H9 (cell line): ENCODE results near the gene TEX2. TPM values are rescaled to one million over a fixed set of nuclear protein-coding genes. Genes with fewer than 3 reads are reported as not detected.

ENCODE experiments used
- DNase-seq: peaks from one replicate; pipeline ENCODE4 v3.0.0-alpha.2; 2017
- H2AFZ ChIP-seq: one replicate; pipeline ENCODE4 v1.6.1; 2013; ENCODE audit warnings: mild to moderate bottlenecking, low read length, control low read depth, moderate library complexity
- H2AK5ac ChIP-seq: 2 replicates; pipeline ENCODE4 v1.6.1; 2013; ENCODE audit warnings: low read length, control low read depth, mixed read lengths; ENCODE audit not compliant: insufficient read length
- H2BK120ac ChIP-seq: one replicate; pipeline ENCODE4 v1.6.1; 2013; ENCODE audit warnings: low read depth, mild to moderate bottlenecking, low read length, control low read depth, inconsistent platforms; ENCODE audit not compliant: poor library complexity, severe bottlenecking
- H2BK12ac ChIP-seq: 2 replicates; pipeline ENCODE4 v1.6.1; 2013; ENCODE audit warnings: low read length, control low read depth, mixed read lengths, low read depth; ENCODE audit not compliant: insufficient read length
- H2BK15ac ChIP-seq: 2 replicates; pipeline ENCODE4 v1.6.1; 2013; ENCODE audit warnings: low read depth, low read length, control low read depth
- H2BK20ac ChIP-seq: one replicate; pipeline ENCODE4 v1.6.1; 2013; ENCODE audit warnings: low read depth, mild to moderate bottlenecking, low read length, control low read depth, inconsistent platforms; ENCODE audit not compliant: poor library complexity, severe bottlenecking
- H2BK5ac ChIP-seq: 2 replicates; pipeline ENCODE4 v1.6.1; 2013; ENCODE audit warnings: low read length, control low read depth, mixed read lengths; ENCODE audit not compliant: insufficient read length
- H3K14ac ChIP-seq: 2 replicates; pipeline ENCODE4 v1.6.1; 2013; ENCODE audit warnings: low read length, control low read depth; ENCODE audit not compliant: insufficient read depth
- H3K18ac ChIP-seq: 2 replicates; pipeline ENCODE4 v1.6.1; 2013; ENCODE audit warnings: low read depth, mild to moderate bottlenecking, mixed read lengths, low read length, control low read depth; ENCODE audit not compliant: insufficient read length
- H3K23ac ChIP-seq: 2 replicates; pipeline ENCODE4 v1.6.1; 2013; ENCODE audit warnings: low read length, control low read depth, mixed read lengths, low read depth; ENCODE audit not compliant: insufficient read length
- H3K23me2 ChIP-seq: 2 replicates; pipeline ENCODE4 v1.6.1; 2013; ENCODE audit warnings: low read depth, mild to moderate bottlenecking, mixed read lengths, low read length, control low read depth; ENCODE audit not compliant: insufficient read length, poor library complexity, severe bottlenecking
- H3K27ac ChIP-seq: 2 replicates; pipeline ENCODE4 v1.5.1; 2013; ENCODE audit warnings: low read length, control low read depth, mixed read lengths, low read depth; ENCODE audit not compliant: insufficient read length
- H3K27me3 ChIP-seq: 2 replicates; pipeline ENCODE4 v1.6.1; 2013; ENCODE audit warnings: low read length, control low read depth, inconsistent platforms; ENCODE audit not compliant: insufficient read depth
- H3K4ac ChIP-seq: 2 replicates; pipeline ENCODE4 v1.6.1; 2013; ENCODE audit warnings: low read depth, mild to moderate bottlenecking, control low read depth, inconsistent platforms, low read length, moderate library complexity
- H3K4me1 ChIP-seq: 2 replicates; pipeline ENCODE4 v1.6.1; 2013; ENCODE audit warnings: low read length, control low read depth, inconsistent platforms; ENCODE audit not compliant: insufficient read depth
- H3K4me2 ChIP-seq: 2 replicates; pipeline ENCODE4 v1.6.1; 2013; ENCODE audit warnings: low read length, control low read depth, mixed read lengths; ENCODE audit not compliant: insufficient read length, insufficient read depth
- H3K56ac ChIP-seq: 2 replicates; pipeline ENCODE4 v1.6.1; 2013; ENCODE audit warnings: low read depth, mild to moderate bottlenecking, mixed read lengths, low read length, control low read depth; ENCODE audit not compliant: insufficient read length
- H3K79me1 ChIP-seq: 2 replicates; pipeline ENCODE4 v1.6.1; 2013; ENCODE audit warnings: low read depth, mild to moderate bottlenecking, moderate library complexity, low read length, control low read depth, inconsistent platforms; ENCODE audit not compliant: insufficient read depth, poor library complexity, severe bottlenecking
- H3K79me2 ChIP-seq: 2 replicates; pipeline ENCODE4 v1.6.1; 2013; ENCODE audit warnings: low read length, control low read depth, inconsistent platforms; ENCODE audit not compliant: insufficient read depth
- H3K9ac ChIP-seq: 2 replicates; pipeline ENCODE4 v1.6.1; 2013; ENCODE audit warnings: low read length, control low read depth, mixed read lengths; ENCODE audit not compliant: insufficient read length; ENCODE audit errors: extremely low read depth
- H3K9me3 ChIP-seq: one replicate; pipeline ENCODE4 v1.6.1; 2013; ENCODE audit warnings: low read depth, low read length, inconsistent platforms; ENCODE audit not compliant: control insufficient read depth
- H3T11ph ChIP-seq: one replicate; pipeline ENCODE4 v1.6.1; 2013; ENCODE audit warnings: mild to moderate bottlenecking, low read length, control low read depth, inconsistent platforms
- H4K20me1 ChIP-seq: one replicate; pipeline ENCODE4 v1.6.1; 2013; ENCODE audit not compliant: control insufficient read depth, insufficient read length, insufficient read depth
- H4K5ac ChIP-seq: 2 replicates; pipeline ENCODE4 v1.6.1; 2013; ENCODE audit warnings: low read depth, mild to moderate bottlenecking, mixed read lengths, low read length, control low read depth; ENCODE audit not compliant: insufficient read length
- H4K8ac ChIP-seq: replicated peaks from 2 replicates; pipeline ENCODE4 v1.6.1; 2013; ENCODE audit warnings: low read length, control low read depth, mixed read lengths, low read depth; ENCODE audit not compliant: insufficient read length
- H4K91ac ChIP-seq: 2 replicates; pipeline ENCODE4 v1.6.1; 2013; ENCODE audit warnings: low read depth, mild to moderate bottlenecking, moderate library complexity, mixed read lengths, low read length, control low read depth; ENCODE audit not compliant: insufficient read length
- H3K27ac Mint-ChIP-seq, 3 experiments: 2 replicates in 2 of 3; 3 replicates in 1 of 3; pipeline ENCODE4 v1.8.0; 2020 to 2021; ENCODE audit warnings: mixed read lengths in 3 of 3, mild to moderate bottlenecking in 1 of 3, moderate library complexity in 1 of 3
- H3K27me3 Mint-ChIP-seq: 2 replicates; pipeline ENCODE4 v1.8.0; 2021; ENCODE audit warnings: low read depth, mild to moderate bottlenecking, moderate library complexity, mixed read lengths
- H3K36me3 Mint-ChIP-seq, 3 experiments: 2 replicates in 2 of 3; 3 replicates in 1 of 3; pipeline ENCODE4 v1.8.0; 2020 to 2021; ENCODE audit warnings: low read depth in 3 of 3, mixed read lengths in 3 of 3; ENCODE audit not compliant: insufficient read depth in 1 of 3
- H3K4me1 Mint-ChIP-seq, 2 experiments: 2 replicates each; pipeline ENCODE4 v1.8.0; 2020; ENCODE audit warnings: mixed read lengths in 2 of 2
- H3K4me3 Mint-ChIP-seq, 2 experiments: 2 replicates in 1 of 2; 3 replicates in 1 of 2; pipeline ENCODE4 v1.8.0; 2020 to 2021; ENCODE audit warnings: mild to moderate bottlenecking in 2 of 2, mixed read lengths in 2 of 2, moderate library complexity in 1 of 2
- H3K9me3 Mint-ChIP-seq, 2 experiments: 2 replicates in 1 of 2; 3 replicates in 1 of 2; pipeline ENCODE4 v1.8.0; 2020; ENCODE audit warnings: mild to moderate bottlenecking in 2 of 2, mixed read lengths in 2 of 2, moderate library complexity in 1 of 2
- WGBS: extraction: QIAGEN DNeasy Blood & Tissue Kit; methylation state at CpG from one replicate; pipeline ENCODE4 v1.1.7; 2013; ENCODE audit warnings: missing lambda C conversion rate, low lambda C conversion rate, mixed read lengths; ENCODE audit not compliant: insufficient read length; ENCODE audit errors: extremely low coverage; 5-methylcytosine and 5-hydroxymethylcytosine counted together
- total RNA-seq: library from RNA; stranded (reverse); gene quantifications from 2 replicates; pipeline ENCODE4 v1.2.1, GENCODE V29; 2021
- TF ChIP-seq, protein P1 (sequence below): fragments of 200-600 bp; sonication (generic); conservative IDR thresholded peaks from 3 replicates; pipeline ENCODE4 v1.8.0; 2021; ENCODE audit warnings: antibody characterized with exemption, mild to moderate bottlenecking

Gene TEX2
- total RNA-seq, 1 experiment from 2014 or later = 12.2 TPM

DNA sequence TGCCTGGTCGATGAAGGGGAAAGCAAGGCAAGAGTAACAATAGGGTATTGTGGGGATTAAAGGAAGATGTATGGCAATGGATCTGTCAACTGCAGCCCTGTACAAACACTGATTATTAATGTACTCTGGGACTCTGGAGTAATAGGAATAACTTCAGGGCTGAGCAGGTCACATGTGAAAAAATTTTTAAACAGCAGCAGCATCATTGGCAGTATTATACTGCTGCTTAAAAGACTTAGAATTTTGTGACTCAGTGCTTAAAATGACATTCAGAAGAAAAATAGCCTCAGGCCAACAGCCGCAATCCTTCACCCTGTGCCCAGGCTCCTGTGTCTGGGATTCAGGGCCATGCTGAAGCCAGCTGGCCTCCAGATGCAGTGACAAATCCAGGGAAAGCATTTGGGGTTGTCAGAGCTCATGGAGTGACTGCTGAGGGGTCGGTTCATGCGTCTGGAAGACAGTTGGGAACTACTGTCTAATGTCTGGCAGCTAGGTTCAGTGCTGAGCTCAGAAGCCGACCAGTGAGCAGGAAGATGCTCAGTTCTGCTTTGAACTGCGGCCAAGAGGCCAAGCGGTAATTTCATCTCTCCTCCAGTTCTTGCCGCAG, 22.2 kb downstream of the TEX2 start:
- Mint-ChIP-seq H3K4me3 (no peak overlapping the region), H3K27ac (no peak overlapping the region), H3K9me3 (no peaks in the 10 kb centered on the region), H3K4me1 (peaks cover 23 to 30% of the 10 kb centered on the region in 2 experiments), H3K27me3 (no peaks in the 10 kb centered on the region), H3K36me3 (no peaks in the 10 kb centered on the region)
- Histone ChIP-seq H3K27me3 (no peaks in the 10 kb centered on the region), H2BK12ac (no peak overlapping the region), H3K9ac (no peak overlapping the region), H3K14ac (no peak overlapping the region), H3K56ac (no peak overlapping the region), H2BK20ac (no peak overlapping the region), H3K18ac (no peak overlapping the region), H2AFZ (no peak overlapping the region), H3K4me1 (peaks cover 6% of the 10 kb centered on the region; the same call in 1 of the 2 replicates), H3K23me2 (no peaks in the 10 kb centered on the region), H2BK120ac (no peak overlapping the region), H3K23ac (no peak overlapping the region), H3K27ac (no peak overlapping the region), H4K20me1 (no peaks in the 10 kb centered on the region), H4K91ac (no peak overlapping the region), H3K4me2 (no peak overlapping the region), H4K5ac (no peak overlapping the region), H2BK5ac (no peak overlapping the region), H2AK5ac (no peak overlapping the region), H3K79me2 (no peaks in the 10 kb centered on the region), H3K79me1 (no peaks in the 10 kb centered on the region), H2BK15ac (no peak overlapping the region), H3T11ph (no peak overlapping the region), H3K9me3 (no peaks in the 10 kb centered on the region), H3K4ac (no peak overlapping the region), H4K8ac (no peak overlapping the region)
- TF ChIP-seq, protein P1, sequence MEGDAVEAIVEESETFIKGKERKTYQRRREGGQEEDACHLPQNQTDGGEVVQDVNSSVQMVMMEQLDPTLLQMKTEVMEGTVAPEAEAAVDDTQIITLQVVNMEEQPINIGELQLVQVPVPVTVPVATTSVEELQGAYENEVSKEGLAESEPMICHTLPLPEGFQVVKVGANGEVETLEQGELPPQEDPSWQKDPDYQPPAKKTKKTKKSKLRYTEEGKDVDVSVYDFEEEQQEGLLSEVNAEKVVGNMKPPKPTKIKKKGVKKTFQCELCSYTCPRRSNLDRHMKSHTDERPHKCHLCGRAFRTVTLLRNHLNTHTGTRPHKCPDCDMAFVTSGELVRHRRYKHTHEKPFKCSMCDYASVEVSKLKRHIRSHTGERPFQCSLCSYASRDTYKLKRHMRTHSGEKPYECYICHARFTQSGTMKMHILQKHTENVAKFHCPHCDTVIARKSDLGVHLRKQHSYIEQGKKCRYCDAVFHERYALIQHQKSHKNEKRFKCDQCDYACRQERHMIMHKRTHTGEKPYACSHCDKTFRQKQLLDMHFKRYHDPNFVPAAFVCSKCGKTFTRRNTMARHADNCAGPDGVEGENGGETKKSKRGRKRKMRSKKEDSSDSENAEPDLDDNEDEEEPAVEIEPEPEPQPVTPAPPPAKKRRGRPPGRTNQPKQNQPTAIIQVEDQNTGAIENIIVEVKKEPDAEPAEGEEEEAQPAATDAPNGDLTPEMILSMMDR = no peak
- WGBS = no CpG with 5 or more reads among the region's 8 CpGs
- no peak for DNase-seq
